ENCODE results near the gene C9orf85.

The C9orf85 gene

GRCh38 chr9:72012646-72013045, 101.2 kb downstream of the C9orf85 start:
- DNase-seq (ENCODE audit: low read depth): no peak

- no peak for DNase-seq (ENCODE audit: low read depth)
These were observed 101.9 kb downstream of the C9orf85 start for GRCh38 chr9:72013292-72013760.

GRCh38 chr9:72022841-72023240, 111.4 kb downstream of the C9orf85 start:
- DNase-seq (ENCODE audit: low read depth): no peak

Measured in activated T-cell treated with anti-CD3 and anti-CD28 coated beads for 1 hour (primary cell).